ENCODE measurements around the gene SSR1. TPM values are rescaled to one million over a fixed set of nuclear protein-coding genes. Genes with fewer than 3 reads are reported as not detected.

The SSR1 gene
- total RNA-seq, 1 donor from 2014 or later, result 20.4 TPM

- H3K4me1 ChIP-seq (ENCODE audit: control insufficient read depth in 3 of 3, insufficient read depth in 3 of 3, low read length in 3 of 3), result peaks cover 16 to 32% (median 29%) of the 10 kb centered on the region in 3 donors
- H3K27ac ChIP-seq (ENCODE audit: low read depth, low read length), result peak overlapping the region; percentile 4
- H3K27me3 ChIP-seq (ENCODE audit: control insufficient read depth in 3 of 3, insufficient read depth in 3 of 3, low read length in 3 of 3), result no peaks in the 10 kb centered on the region
- H3K36me3 ChIP-seq (ENCODE audit: control insufficient read depth in 3 of 3, insufficient read depth in 3 of 3, low read length in 3 of 3), result peaks cover 7 to 37% (median 26%) of the 10 kb centered on the region in 3 donors
- no peak overlapping the region for H3K4me3 ChIP-seq (ENCODE audit: low read length in 3 of 3)
- H3K9me3 ChIP-seq (ENCODE audit: control insufficient read depth in 3 of 3, low read length in 3 of 3), result no peaks in the 10 kb centered on the region
- peak overlapping the region in 2 of 3 donors; percentile 11 to 47 for H3K9ac ChIP-seq (ENCODE audit: low read depth in 1 of 3, low read length in 3 of 3)
Measured at GRCh38 chr6:7236306-7237209, 76.4 kb downstream of the SSR1 start.

DNA sequence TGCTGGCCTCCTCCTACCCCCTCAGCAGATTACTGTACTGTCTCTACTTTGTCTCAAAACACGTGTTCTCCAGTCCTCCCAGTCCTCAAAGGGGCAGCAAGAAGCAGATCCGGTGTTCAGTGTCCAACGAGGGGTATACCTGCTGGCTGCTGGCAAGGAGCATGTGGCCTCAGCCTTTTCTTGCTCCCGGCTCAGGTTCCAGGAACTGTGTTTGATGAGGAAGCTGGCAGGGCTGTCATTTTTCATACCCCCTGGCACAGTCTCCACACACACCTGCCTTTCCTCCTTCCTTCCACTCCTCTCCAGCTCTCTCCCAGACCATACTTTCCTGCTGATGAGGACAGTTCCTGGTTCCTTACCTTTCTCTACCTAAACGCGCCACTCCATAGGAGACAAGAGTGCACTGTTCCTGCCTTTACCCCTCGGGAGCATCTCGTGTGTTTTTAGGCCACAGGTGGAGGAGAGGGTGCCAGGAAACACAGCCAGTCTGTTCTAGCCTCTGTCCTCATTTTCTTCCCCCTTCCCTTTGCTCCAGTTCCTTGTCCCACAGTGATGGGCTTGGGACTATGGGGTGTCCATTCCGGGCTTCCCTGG is 77.2 kb downstream of the SSR1 start:
- no peaks in the 10 kb centered on the region for H3K27me3 ChIP-seq (ENCODE audit: control insufficient read depth in 3 of 3, insufficient read depth in 3 of 3, low read length in 3 of 3)
- peak overlapping the region in 2 of 3 donors; percentile 11 to 72 for H3K9ac ChIP-seq (ENCODE audit: low read depth in 1 of 3, low read length in 3 of 3)
- H3K4me3 ChIP-seq (ENCODE audit: low read length in 3 of 3), result no peak overlapping the region
- peak overlapping the region; percentile 4 for H3K27ac ChIP-seq (ENCODE audit: low read depth, low read length)
- H3K36me3 ChIP-seq (ENCODE audit: control insufficient read depth in 3 of 3, insufficient read depth in 3 of 3, low read length in 3 of 3), result peaks cover 11 to 36% (median 29%) of the 10 kb centered on the region in 3 donors
- H3K4me1 ChIP-seq (ENCODE audit: control insufficient read depth in 3 of 3, insufficient read depth in 3 of 3, low read length in 3 of 3), result peaks cover 14 to 27% (median 25%) of the 10 kb centered on the region in 3 donors
- H3K9me3 ChIP-seq (ENCODE audit: control insufficient read depth in 3 of 3, low read length in 3 of 3), result no peaks in the 10 kb centered on the region

DNA sequence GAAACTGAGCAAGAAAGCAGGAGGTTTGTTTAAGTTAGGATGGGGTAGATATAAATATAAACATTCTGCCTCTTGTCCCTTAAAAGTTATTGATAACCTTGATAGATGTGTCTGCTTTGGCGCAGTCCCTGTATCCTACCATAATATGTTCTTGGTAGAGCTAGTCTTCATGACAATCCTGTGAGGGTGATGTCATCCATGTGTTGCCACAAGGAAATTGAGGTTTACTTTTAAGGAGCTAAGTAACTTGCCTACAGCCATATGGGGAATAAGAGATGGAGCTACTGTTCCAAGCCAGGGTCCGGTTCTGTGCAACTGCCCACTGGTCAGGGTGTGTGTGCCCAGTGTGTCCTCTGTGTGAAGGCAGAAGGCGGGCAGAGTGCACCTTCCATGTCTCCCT is 78.5 kb downstream of the SSR1 start:
- Histone ChIP-seq H3K36me3 (ENCODE audit: control insufficient read depth in 3 of 3, insufficient read depth in 3 of 3, low read length in 3 of 3) (peaks cover 23 to 39% (median 34%) of the 10 kb centered on the region in 3 donors), H3K9ac (ENCODE audit: low read depth in 1 of 3, low read length in 3 of 3) (no peak overlapping the region), H3K4me3 (ENCODE audit: low read length in 3 of 3) (no peak overlapping the region), H3K4me1 (ENCODE audit: control insufficient read depth in 3 of 3, insufficient read depth in 3 of 3, low read length in 3 of 3) (peaks cover 14 to 25% (median 25%) of the 10 kb centered on the region in 3 donors), H3K27ac (ENCODE audit: low read depth, low read length) (no peak overlapping the region), H3K27me3 (ENCODE audit: control insufficient read depth in 3 of 3, insufficient read depth in 3 of 3, low read length in 3 of 3) (no peaks in the 10 kb centered on the region), H3K9me3 (ENCODE audit: control insufficient read depth in 3 of 3, low read length in 3 of 3) (no peaks in the 10 kb centered on the region)

DNA sequence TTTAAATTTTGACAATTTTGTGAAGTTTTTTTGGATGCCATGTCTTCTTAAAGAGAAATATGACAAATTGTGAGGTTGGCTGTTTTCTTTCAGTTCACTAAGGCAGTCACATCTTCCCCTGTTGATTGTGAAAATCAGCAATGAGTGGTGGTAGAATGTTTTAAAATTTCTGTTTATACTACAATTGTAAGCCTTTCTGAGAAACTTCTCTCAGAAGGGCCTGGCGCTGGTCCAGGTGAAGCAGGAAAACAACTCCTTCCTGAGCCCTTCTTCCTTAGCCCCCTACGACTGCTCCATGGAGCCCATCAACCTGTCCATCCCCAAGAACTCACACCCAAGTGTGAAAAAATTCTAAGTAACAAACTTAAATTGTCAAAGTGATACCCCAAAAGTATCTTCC is 80.6 kb downstream of the SSR1 start:
- H3K27ac ChIP-seq (ENCODE audit: low read depth, low read length), result no peak overlapping the region
- no peaks in the 10 kb centered on the region for H3K27me3 ChIP-seq (ENCODE audit: control insufficient read depth in 3 of 3, insufficient read depth in 3 of 3, low read length in 3 of 3)
- peaks cover 36 to 48% (median 41%) of the 10 kb centered on the region in 3 donors for H3K36me3 ChIP-seq (ENCODE audit: control insufficient read depth in 3 of 3, insufficient read depth in 3 of 3, low read length in 3 of 3)
- H3K9me3 ChIP-seq (ENCODE audit: control insufficient read depth in 3 of 3, low read length in 3 of 3), result no peaks in the 10 kb centered on the region
- H3K9ac ChIP-seq (ENCODE audit: low read depth in 1 of 3, low read length in 3 of 3), result no peak overlapping the region
- H3K4me3 ChIP-seq (ENCODE audit: low read length in 3 of 3), result no peak overlapping the region
- peaks cover 11 to 15% (median 15%) of the 10 kb centered on the region in 3 donors for H3K4me1 ChIP-seq (ENCODE audit: control insufficient read depth in 3 of 3, insufficient read depth in 3 of 3, low read length in 3 of 3)

DNA sequence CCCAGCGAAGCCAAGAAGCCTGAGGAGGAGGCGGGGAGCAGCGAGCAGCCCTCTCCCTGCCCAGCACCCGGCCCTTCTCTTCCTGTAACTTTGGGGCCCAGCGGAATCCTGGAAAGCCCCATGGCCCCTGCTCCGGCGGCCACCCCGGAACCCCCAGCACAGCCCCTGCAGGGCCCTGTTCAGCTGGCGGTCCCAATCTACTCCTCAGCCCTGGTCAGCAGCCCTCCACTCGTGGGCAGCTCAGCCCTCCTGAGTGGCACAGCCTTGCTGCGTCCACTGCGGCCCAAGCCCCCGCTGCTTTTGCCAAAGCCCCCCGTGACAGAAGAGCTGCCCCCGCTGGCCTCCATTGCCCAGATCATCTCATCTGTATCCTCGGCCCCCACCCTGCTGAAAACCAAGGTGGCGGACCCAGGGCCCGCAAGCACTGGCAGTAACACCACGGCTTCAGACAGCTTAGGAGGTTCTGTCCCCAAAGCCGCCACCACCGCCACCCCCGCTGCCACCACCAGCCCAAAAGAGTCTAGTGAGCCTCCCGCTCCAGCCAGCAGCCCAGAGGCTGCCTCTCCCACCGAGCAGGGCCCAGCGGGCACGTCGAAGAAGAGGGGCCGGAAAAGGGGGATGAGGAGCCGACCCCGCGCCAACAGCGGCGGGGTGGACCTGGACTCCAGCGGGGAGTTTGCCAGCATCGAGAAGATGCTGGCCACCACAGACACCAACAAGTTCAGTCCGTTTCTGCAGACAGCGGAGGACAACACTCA is 81.9 kb downstream of the SSR1 start:
- H3K27me3 ChIP-seq (ENCODE audit: control insufficient read depth in 3 of 3, insufficient read depth in 3 of 3, low read length in 3 of 3), result no peaks in the 10 kb centered on the region
- H3K9me3 ChIP-seq (ENCODE audit: control insufficient read depth in 3 of 3, low read length in 3 of 3), result no peaks in the 10 kb centered on the region
- peaks cover 7 to 11% (median 10%) of the 10 kb centered on the region in 3 donors for H3K4me1 ChIP-seq (ENCODE audit: control insufficient read depth in 3 of 3, insufficient read depth in 3 of 3, low read length in 3 of 3)
- no peak overlapping the region for H3K4me3 ChIP-seq (ENCODE audit: low read length in 3 of 3)
- H3K27ac ChIP-seq (ENCODE audit: low read depth, low read length), result no peak overlapping the region
- H3K9ac ChIP-seq (ENCODE audit: low read depth in 1 of 3, low read length in 3 of 3), result no peak overlapping the region
- H3K36me3 ChIP-seq (ENCODE audit: control insufficient read depth in 3 of 3, insufficient read depth in 3 of 3, low read length in 3 of 3), result peaks cover 46 to 57% (median 48%) of the 10 kb centered on the region in 3 donors

DNA sequence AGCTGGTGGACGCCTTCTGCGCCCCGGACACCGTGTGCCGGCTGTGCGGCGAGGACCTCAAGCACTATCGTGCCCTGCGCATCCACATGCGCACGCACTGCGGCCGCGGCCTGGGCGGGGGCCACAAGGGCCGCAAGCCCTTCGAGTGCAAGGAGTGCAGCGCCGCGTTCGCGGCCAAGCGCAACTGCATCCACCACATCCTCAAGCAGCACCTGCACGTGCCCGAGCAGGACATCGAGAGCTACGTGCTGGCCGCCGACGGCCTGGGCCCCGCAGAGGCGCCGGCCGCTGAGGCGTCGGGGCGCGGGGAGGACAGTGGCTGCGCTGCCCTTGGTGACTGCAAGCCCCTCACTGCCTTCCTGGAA is 82.7 kb downstream of the SSR1 start:
- H3K4me3 ChIP-seq (ENCODE audit: low read length in 3 of 3), result no peak overlapping the region
- peaks cover 0 to 3% (median 2%) of the 10 kb centered on the region in 3 donors for H3K4me1 ChIP-seq (ENCODE audit: control insufficient read depth in 3 of 3, insufficient read depth in 3 of 3, low read length in 3 of 3)
- no peaks in the 10 kb centered on the region for H3K9me3 ChIP-seq (ENCODE audit: control insufficient read depth in 3 of 3, low read length in 3 of 3)
- no peak overlapping the region for H3K9ac ChIP-seq (ENCODE audit: low read depth in 1 of 3, low read length in 3 of 3)
- H3K27ac ChIP-seq (ENCODE audit: low read depth, low read length), result no peak overlapping the region
- H3K36me3 ChIP-seq (ENCODE audit: control insufficient read depth in 3 of 3, insufficient read depth in 3 of 3, low read length in 3 of 3), result peaks cover 45 to 64% (median 50%) of the 10 kb centered on the region in 3 donors
- no peaks in the 10 kb centered on the region for H3K27me3 ChIP-seq (ENCODE audit: control insufficient read depth in 3 of 3, insufficient read depth in 3 of 3, low read length in 3 of 3)

DNA sequence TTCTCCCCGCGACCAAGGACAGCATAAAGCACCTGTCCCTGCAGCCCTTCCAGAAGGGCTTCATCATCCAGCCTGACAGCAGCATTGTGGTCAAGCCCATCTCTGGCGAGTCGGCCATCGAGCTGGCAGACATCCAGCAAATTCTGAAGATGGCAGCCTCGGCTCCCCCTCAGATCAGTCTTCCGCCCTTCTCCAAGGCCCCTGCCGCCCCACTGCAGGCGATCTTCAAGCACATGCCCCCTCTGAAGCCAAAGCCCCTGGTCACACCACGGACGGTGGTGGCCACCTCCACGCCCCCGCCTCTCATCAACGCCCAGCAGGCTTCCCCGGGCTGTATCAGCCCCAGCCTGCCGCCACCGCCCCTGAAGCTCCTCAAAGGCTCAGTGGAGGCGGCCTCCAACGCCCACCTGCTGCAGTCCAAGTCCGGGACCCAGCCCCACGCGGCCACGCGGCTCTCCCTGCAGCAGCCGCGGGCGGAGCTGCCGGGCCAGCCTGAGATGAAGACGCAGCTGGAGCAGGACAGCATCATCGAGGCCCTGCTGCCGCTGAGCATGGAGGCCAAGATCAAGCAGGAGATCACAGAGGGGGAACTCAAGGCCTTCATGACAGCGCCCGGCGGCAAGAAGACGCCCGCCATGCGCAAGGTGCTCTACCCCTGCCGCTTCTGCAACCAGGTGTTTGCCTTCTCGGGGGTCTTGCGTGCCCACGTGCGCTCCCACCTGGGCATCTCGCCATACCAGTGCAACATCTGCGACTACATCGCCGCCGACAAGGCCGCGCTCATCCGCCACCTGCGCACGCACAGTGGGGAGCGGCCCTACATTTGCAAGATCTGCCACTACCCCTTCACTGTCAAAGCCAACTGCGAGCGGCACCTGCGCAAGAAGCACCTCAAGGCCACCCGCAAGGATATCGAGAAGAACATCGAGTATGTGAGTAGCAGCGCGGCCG is 83.3 kb downstream of the SSR1 start:
- Histone ChIP-seq H3K9me3 (ENCODE audit: control insufficient read depth in 3 of 3, low read length in 3 of 3) (no peaks in the 10 kb centered on the region), H3K4me1 (ENCODE audit: control insufficient read depth in 3 of 3, insufficient read depth in 3 of 3, low read length in 3 of 3) (no peaks in the 10 kb centered on the region), H3K4me3 (ENCODE audit: low read length in 3 of 3) (no peak overlapping the region), H3K27me3 (ENCODE audit: control insufficient read depth in 3 of 3, insufficient read depth in 3 of 3, low read length in 3 of 3) (no peaks in the 10 kb centered on the region), H3K27ac (ENCODE audit: low read depth, low read length) (no peak overlapping the region), H3K36me3 (ENCODE audit: control insufficient read depth in 3 of 3, insufficient read depth in 3 of 3, low read length in 3 of 3) (peaks cover 46 to 64% (median 56%) of the 10 kb centered on the region in 3 donors), H3K9ac (ENCODE audit: low read depth in 1 of 3, low read length in 3 of 3) (no peak overlapping the region)

GRCh38 chr6:7228662-7229375 is 84.2 kb downstream of the SSR1 start:
- Histone ChIP-seq H3K27me3 (ENCODE audit: control insufficient read depth in 3 of 3, insufficient read depth in 3 of 3, low read length in 3 of 3) (no peaks in the 10 kb centered on the region), H3K4me1 (ENCODE audit: control insufficient read depth in 3 of 3, insufficient read depth in 3 of 3, low read length in 3 of 3) (no peaks in the 10 kb centered on the region), H3K9me3 (ENCODE audit: control insufficient read depth in 3 of 3, low read length in 3 of 3) (no peaks in the 10 kb centered on the region), H3K36me3 (ENCODE audit: control insufficient read depth in 3 of 3, insufficient read depth in 3 of 3, low read length in 3 of 3) (peaks cover 44 to 61% (median 60%) of the 10 kb centered on the region in 3 donors), H3K4me3 (ENCODE audit: low read length in 3 of 3) (no peak overlapping the region), H3K9ac (ENCODE audit: low read depth in 1 of 3, low read length in 3 of 3) (no peak overlapping the region), H3K27ac (ENCODE audit: low read depth, low read length) (no peak overlapping the region)
